ENCODE data around the gene CTSL.

The CTSL gene

DNA sequence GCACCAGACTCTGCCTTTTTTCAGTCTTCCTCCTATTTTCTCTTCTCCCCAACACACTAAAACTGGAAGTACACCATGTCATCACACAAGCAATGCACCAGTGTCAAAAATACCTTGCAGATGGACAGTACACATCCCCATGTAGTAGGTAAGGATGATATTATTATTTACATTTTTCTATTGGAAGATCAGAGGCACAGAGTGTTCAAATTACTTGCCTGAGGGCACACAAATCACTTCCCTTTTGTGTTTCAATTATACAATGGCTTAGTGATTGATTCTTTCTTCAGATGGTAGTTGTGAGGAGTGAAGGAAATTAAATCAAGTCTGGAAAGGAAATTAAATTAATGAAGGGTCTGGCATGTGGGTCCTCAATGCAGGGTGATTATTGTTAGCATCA is 39.6 kb downstream of the CTSL start:
- DNase-seq: no peak

DNA sequence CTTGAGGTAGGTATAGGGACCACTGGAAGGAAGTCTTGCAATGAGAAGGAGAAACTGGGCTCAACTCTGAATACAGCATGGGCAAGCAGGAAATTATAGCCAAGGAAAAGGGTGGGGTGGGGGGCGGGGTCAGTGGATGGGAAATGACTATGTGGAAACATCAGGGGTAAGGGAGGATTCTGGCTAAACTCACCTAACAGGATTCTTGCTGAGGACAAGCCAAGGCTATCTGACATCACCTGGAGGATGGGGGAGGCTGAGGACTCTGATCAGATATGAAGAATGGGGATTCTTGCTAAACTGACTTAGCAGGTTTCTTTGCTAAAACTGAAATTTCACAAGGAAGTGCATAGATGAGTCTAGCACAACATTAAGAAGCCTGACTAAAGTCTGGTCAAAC is 40.8 kb downstream of the CTSL start:
- DNase-seq: no peak

DNA sequence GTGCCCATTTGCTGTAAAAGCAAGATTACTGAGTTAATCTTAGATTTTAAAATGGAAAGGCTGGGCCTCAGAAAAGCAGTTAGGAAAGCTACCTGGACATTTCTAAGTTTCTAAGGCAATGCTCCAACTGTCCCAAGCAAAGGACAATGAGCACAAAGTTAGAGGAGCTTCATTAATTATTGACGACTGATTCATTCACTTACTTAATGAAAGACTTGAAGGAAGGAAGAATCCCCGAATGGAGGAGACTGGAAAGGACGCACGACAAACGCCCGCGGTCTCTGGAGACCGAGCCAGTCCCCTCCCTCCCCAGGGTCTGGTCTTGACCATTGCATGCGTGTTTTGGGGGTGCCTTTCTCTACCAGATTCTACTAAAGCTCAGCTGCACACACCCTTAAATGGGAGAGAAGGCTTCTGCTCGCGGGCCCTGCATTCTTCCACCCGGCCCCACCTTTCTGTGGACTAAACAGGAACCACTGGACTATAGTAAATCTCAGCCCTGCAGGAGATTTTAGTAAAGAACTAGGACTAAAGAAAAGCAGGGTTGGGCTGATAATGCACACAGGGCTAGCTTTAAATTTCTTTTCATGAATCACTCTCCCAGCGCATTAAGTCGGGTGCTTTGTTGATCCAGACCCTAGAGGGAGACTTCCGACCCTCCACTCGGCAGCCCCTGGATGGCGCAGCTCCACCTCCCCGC is 44.8 kb downstream of the CTSL start:
- DNase-seq: no peak

DNA sequence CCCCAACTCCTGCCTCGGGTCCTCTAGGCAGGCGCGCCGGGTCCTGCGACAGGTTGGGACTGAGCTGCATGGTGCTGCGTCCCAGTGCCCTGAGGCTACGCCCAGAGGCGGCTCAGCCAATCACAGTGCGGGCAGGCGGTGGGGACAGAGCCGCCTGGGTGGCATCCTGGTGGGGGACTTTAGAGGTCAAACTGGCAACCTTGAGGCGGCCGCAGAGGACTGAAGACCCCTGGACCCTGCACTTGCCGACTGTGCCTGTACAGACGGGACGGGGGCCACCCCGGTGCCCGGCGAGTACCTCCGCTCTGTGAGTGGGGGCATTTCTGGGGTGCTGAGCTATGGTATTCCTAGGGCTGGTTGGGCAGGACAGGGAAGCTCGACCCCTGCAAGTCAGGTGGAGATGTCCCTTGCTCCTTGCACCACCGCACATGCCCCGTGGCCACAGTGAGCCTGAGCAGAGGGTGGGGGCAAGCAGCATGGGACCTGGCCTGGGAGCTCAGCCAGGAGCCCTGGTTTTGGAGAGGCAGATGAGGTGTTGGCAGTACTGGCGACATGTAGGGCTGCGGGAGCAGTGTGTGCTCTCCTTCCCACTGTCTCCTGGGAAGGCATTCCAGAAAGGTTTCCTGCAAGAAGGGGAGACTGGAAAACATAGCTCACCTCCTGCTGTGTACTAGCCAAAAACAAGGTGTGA is 45.5 kb downstream of the CTSL start:
- DNase-seq: no peak

DNA sequence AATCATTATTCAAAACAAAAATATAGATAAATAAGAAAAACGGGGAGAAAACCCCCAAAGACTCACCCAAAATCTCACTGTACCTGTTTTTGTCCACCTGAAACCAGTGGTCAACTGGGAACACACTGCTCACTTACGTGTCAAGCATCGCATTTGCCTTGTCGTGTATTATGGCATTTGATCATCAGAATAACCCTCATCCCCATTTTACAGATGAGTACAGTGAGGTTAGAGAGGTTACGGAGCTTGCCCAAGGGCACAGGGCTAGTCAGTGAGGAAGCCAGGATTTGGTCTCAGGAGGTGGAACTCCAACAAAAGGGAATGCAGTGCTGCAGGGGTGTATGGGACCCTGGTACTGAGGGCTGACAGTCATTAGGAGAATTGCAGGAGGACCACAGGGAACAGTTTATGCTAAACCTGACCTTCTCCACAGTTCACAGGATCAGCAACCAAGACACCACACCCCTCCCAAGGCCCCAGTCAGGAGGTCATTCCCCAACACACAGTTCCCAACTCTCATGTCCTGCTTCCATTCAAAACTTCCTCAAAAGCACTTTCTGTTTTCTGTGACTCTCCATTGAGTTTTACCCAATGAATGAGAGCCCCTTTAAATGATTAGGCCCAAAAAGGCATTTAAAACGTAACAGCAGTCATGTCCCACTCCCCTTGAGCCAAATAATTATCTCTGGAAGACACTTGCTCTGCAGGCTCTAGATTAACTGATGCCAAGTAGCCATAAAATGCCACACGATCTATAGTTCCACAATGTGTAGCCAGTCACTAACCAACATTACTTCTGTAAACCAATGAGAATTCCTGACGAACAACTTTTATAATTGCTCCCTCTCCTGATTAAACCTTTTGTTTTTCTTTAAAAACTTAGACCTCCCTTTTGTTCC is 50.8 kb downstream of the CTSL start:
- DNase-seq: no peak

DNA sequence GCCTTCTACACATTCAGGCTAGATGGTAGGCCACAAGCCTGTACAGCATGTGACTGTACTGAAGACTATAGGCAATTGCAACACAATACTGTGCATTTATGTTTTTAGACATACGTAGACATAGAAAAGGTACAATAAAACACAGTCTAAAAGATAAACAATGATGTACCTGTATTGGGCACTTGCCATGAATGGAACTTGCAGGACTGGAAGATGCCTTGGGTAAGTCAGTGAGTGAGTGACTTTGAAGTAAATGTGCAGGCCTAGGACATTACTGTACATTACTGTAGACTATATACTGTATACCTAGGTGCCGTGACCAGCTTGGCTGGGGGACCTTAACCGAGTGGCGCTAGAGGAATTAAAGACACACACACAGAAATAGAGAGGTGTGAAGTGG is 53.1 kb downstream of the CTSL start:
- DNase-seq: no peak
